Measurements from ENCODE around the gene MREG. TPM values are rescaled to one million over a fixed set of nuclear protein-coding genes. Genes with fewer than 3 reads are reported as not detected.

MREG gene
- total and polyA plus RNA-seq, 10 of the 15 experiments (the other 5 are each of a cell fraction or from before 2014, with no cell fraction given): 6.9 to 45.0 (median 28.5) TPM

DNA sequence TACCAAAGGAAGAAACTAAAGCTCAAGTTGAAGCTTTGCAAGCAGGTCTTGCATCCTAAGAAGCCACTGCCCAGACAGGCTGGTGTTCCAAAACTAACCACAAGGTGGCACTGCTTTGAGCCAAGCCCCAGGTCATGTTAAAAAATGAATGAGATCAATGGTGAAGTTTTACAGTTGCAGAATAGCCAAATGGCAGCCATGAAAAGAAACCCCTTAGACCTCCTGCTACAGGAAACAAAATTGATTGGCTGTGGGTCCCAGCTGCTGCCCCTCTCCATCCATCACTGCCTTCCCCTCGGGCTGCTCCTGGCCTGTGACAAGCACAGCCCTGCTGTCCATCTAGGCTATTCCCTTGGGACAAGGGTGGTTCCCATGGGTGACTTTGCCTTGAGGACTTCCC, 20.7 kb upstream of the MREG start:
- peak; percentile 41 for FAIRE-seq
- RAD21 ChIA-PET (ENCODE audit: unreplicated experiment): interaction anchor here (0.8 to 6.0 kb wide), 22 partner anchors 10 to 120 kb away, joined by 3 to 45 read pairs (median 4); partner anchors contain the start of genes MREG and XRCC5
- 0 out of 2 replicates have a peak, but pooled peaks have one; percentile 26 for TF ChIP-seq SMARCA5 (IDR thresholded peaks at IDR 0.05)
- TF ChIP-seq HDGF (IDR thresholded peaks at IDR 0.05): 0 out of 2 replicates have a peak, but pooled peaks have one; percentile 38
- TF ChIP-seq CHD1 (IDR thresholded peaks at IDR 0.05; ENCODE audit: low read depth, low read length): no peak
- TF ChIP-seq, protein P1, sequence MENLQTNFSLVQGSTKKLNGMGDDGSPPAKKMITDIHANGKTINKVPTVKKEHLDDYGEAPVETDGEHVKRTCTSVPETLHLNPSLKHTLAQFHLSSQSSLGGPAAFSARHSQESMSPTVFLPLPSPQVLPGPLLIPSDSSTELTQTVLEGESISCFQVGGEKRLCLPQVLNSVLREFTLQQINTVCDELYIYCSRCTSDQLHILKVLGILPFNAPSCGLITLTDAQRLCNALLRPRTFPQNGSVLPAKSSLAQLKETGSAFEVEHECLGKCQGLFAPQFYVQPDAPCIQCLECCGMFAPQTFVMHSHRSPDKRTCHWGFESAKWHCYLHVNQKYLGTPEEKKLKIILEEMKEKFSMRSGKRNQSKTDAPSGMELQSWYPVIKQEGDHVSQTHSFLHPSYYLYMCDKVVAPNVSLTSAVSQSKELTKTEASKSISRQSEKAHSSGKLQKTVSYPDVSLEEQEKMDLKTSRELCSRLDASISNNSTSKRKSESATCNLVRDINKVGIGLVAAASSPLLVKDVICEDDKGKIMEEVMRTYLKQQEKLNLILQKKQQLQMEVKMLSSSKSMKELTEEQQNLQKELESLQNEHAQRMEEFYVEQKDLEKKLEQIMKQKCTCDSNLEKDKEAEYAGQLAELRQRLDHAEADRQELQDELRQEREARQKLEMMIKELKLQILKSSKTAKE (IDR thresholded peaks at IDR 0.05; ENCODE audit: low read depth, poor library complexity, severe bottlenecking): peak; percentile 21
- TF ChIP-seq, protein P2, sequence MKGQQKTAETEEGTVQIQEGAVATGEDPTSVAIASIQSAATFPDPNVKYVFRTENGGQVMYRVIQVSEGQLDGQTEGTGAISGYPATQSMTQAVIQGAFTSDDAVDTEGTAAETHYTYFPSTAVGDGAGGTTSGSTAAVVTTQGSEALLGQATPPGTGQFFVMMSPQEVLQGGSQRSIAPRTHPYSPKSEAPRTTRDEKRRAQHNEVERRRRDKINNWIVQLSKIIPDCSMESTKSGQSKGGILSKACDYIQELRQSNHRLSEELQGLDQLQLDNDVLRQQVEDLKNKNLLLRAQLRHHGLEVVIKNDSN (IDR thresholded peaks at IDR 0.05; ENCODE audit: borderline replicate concordance, extremely low read length, insufficient read depth, low read depth, low read length): no peak
- peak; percentile 52; the same call in 1 of the 2 replicates for TF ChIP-seq RB1 (IDR thresholded peaks at IDR 0.05; ENCODE audit: borderline replicate concordance)
- TF ChIP-seq RAD21 (IDR thresholded peaks at IDR 0.05; ENCODE audit: insufficient read depth, low read depth, low read length): peak; percentile 75
- no peak for TF ChIP-seq NFIC (IDR thresholded peaks at IDR 0.05; ENCODE audit: low read depth, low read length)
- TF ChIP-seq GATAD2B (conservative IDR thresholded peaks at IDR 0.05; ENCODE audit: low read depth): 0 out of 2 replicates have a peak, but pooled peaks have one; percentile 32
- TF ChIP-seq ETV6 (conservative IDR thresholded peaks at IDR 0.05 in 1 of 2, IDR thresholded peaks at IDR 0.05 in 1 of 2; ENCODE audit: borderline replicate concordance in 1 of 2, low read depth in 1 of 2): 0 out of 4 replicates have a peak, but pooled peaks of 1 of the 2 experiments have one; percentile 27
- 0 out of 2 replicates have a peak, but pooled peaks have one; percentile 3 for TF ChIP-seq TBL1XR1 (IDR thresholded peaks at IDR 0.05; ENCODE audit: low read depth, low read length)
- TF ChIP-seq YY1 (IDR thresholded peaks at IDR 0.05; ENCODE audit: low read depth, low read length): peak; percentile 90
- TF ChIP-seq, protein P3, sequence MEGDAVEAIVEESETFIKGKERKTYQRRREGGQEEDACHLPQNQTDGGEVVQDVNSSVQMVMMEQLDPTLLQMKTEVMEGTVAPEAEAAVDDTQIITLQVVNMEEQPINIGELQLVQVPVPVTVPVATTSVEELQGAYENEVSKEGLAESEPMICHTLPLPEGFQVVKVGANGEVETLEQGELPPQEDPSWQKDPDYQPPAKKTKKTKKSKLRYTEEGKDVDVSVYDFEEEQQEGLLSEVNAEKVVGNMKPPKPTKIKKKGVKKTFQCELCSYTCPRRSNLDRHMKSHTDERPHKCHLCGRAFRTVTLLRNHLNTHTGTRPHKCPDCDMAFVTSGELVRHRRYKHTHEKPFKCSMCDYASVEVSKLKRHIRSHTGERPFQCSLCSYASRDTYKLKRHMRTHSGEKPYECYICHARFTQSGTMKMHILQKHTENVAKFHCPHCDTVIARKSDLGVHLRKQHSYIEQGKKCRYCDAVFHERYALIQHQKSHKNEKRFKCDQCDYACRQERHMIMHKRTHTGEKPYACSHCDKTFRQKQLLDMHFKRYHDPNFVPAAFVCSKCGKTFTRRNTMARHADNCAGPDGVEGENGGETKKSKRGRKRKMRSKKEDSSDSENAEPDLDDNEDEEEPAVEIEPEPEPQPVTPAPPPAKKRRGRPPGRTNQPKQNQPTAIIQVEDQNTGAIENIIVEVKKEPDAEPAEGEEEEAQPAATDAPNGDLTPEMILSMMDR (IDR thresholded peaks at IDR 0.05 in 2 of 3, conservative IDR thresholded peaks at IDR 0.05 in 1 of 3; ENCODE audit: control insufficient read depth in 2 of 3, extremely low read depth in 1 of 3, insufficient read depth in 1 of 3, low read depth in 3 of 3, low read length in 3 of 3): peak; percentile 77 to 94 (median 84)
- TF ChIP-seq EED (IDR thresholded peaks at IDR 0.05; ENCODE audit: low read depth): 0 out of 2 replicates have a peak, but pooled peaks have one; percentile 2
- no peak for TF ChIP-seq RELA (IDR thresholded peaks at IDR 0.05; ENCODE audit: borderline replicate concordance, partially characterized antibody)
- TF ChIP-seq, protein P4, sequence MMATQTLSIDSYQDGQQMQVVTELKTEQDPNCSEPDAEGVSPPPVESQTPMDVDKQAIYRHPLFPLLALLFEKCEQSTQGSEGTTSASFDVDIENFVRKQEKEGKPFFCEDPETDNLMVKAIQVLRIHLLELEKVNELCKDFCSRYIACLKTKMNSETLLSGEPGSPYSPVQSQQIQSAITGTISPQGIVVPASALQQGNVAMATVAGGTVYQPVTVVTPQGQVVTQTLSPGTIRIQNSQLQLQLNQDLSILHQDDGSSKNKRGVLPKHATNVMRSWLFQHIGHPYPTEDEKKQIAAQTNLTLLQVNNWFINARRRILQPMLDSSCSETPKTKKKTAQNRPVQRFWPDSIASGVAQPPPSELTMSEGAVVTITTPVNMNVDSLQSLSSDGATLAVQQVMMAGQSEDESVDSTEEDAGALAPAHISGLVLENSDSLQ (IDR thresholded peaks at IDR 0.05): peak; percentile 55; the same call in 1 of the 2 replicates

More for the DNA sequence above, 20.7 kb upstream of the MREG start:
- Histone ChIP-seq H2AFZ (ENCODE audit: control insufficient read depth, low read depth, low read length) (peak overlapping the region; percentile 36; the same call in 1 of the 2 replicates), H3K9me3 (replicated peaks; ENCODE audit: control insufficient read depth, insufficient read depth, low read length) (no peaks in the 10 kb centered on the region), H3K9ac (ENCODE audit: control insufficient read depth, insufficient read depth, low read length) (no peak overlapping the region), H3K27ac (ENCODE audit: control insufficient read depth, insufficient read depth) (peak overlapping the region; percentile 83), H3K4me1 (ENCODE audit: control insufficient read depth, insufficient read depth, low read length) (peaks cover 32% of the 10 kb centered on the region), H3K4me3 (no peak overlapping the region), H4K20me1 (ENCODE audit: control insufficient read depth, insufficient read depth) (no peaks in the 10 kb centered on the region), H3K79me2 (ENCODE audit: control insufficient read depth, insufficient read depth, low read length) (no peaks in the 10 kb centered on the region; the same call in none of the 2 replicates), H3K27me3 (replicated peaks in 1 of 2; ENCODE audit: control insufficient read depth in 2 of 2, insufficient read depth in 2 of 2, low read length in 1 of 2) (no peaks in the 10 kb centered on the region), H3K36me3 (ENCODE audit: control insufficient read depth in 2 of 2, insufficient read depth in 2 of 2, low read length in 1 of 2) (no peaks in the 10 kb centered on the region), H3K4me2 (ENCODE audit: control insufficient read depth, insufficient read depth) (no peak overlapping the region)
- ChIA-PET SMC1A (ENCODE audit: uncharacterized antibody, unreplicated experiment) (interaction anchor here (0.6 to 6.2 kb wide), 33 partner anchors 8 to 264 kb away, joined by 3 to 64 read pairs (median 8); partner anchors contain the start of genes PECR, TMEM169 and XRCC5), POLR2A (interaction anchor here (1.4 to 4.4 kb wide), 5 partner anchors 11 to 75 kb away, joined by 3 to 25 read pairs (median 4); partner anchors contain the start of genes PECR, TMEM169 and XRCC5), CTCF (interaction anchor here (0.6 to 7.7 kb wide), 33 partner anchors 10 to 368 kb away, joined by 3 to 105 read pairs (median 5); partner anchors contain the start of genes MREG, PECR, TMEM169 and XRCC5)
- ATAC-seq (peak; percentile 65), DNase-seq (ENCODE audit: low read depth, low spot score) (peak; percentile 67)
- no TSS peak for BruUV-seq (replicated peaks)
- intact Hi-C loops (cut with micrococcal nuclease; ENCODE audit: unreplicated experiment): loop anchor here (1.0 to 10.0 kb wide), 5 partner anchors 23 to 631 kb away; partner anchors contain the start of gene RPL37A
- WGBS (ENCODE audit: insufficient coverage, insufficient replicate concordance, low lambda C conversion rate, missing lambda C conversion rate): 29% methylated on average over 1 of the region's 1 CpG
- in situ Hi-C loops (cut with MboI): no loop called here
